ENCODE results near the gene CHRNA7.

DNA sequence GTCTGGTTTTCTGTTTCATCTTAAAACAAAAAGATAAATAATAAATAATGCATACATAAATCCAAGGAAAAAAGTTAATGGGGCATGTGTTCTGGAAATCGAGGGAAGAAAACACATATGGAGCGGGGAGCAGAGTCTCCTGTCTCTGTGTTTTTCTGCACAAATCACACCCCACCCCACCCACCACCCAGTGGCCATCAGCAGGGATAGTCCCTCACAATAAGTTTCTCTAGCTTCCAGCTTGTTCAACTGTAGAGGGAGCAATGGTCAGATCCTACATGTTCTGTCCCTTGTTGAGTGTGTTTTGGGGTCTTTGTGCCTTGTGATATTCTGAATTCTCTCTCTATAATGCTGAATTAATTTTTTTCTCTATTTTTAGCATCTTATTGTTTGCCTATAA lies 26.8 kb upstream of the CHRNA7 start:
- TF ChIP-seq, protein P1, sequence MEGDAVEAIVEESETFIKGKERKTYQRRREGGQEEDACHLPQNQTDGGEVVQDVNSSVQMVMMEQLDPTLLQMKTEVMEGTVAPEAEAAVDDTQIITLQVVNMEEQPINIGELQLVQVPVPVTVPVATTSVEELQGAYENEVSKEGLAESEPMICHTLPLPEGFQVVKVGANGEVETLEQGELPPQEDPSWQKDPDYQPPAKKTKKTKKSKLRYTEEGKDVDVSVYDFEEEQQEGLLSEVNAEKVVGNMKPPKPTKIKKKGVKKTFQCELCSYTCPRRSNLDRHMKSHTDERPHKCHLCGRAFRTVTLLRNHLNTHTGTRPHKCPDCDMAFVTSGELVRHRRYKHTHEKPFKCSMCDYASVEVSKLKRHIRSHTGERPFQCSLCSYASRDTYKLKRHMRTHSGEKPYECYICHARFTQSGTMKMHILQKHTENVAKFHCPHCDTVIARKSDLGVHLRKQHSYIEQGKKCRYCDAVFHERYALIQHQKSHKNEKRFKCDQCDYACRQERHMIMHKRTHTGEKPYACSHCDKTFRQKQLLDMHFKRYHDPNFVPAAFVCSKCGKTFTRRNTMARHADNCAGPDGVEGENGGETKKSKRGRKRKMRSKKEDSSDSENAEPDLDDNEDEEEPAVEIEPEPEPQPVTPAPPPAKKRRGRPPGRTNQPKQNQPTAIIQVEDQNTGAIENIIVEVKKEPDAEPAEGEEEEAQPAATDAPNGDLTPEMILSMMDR (IDR thresholded peaks at IDR 0.05; ENCODE audit: borderline replicate concordance, extremely low read depth, low read length, poor library complexity, severe bottlenecking): no peak
- no peak for TF ChIP-seq EZH2 (IDR thresholded peaks at IDR 0.05; ENCODE audit: borderline replicate concordance, low read depth, low read length, severe bottlenecking)
